ENCODE data around the gene NEMP2. TPM values are rescaled to one million over a fixed set of nuclear protein-coding genes. Genes with fewer than 3 reads are reported as not detected.

NEMP2 gene, protein sequence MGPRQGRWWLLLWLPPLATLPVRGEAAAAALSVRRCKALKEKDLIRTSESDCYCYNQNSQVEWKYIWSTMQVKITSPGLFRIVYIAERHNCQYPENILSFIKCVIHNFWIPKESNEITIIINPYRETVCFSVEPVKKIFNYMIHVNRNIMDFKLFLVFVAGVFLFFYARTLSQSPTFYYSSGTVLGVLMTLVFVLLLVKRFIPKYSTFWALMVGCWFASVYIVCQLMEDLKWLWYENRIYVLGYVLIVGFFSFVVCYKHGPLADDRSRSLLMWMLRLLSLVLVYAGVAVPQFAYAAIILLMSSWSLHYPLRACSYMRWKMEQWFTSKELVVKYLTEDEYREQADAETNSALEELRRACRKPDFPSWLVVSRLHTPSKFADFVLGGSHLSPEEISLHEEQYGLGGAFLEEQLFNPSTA
- total RNA-seq, result 3.5 and 4.4 TPM in 2 replicates

GRCh38 chr2:190534310-190535120 lies at the start of gene NEMP2:
NEMP2 (minus strand) TSS chr2:190534722; CDS start chr2:190534655, 67 bp downstream.

Other genes starting within 250 kb of the NEMP2 start
- gene HIBCH, start 214.9 kb downstream of the NEMP2 start, total RNA-seq, result 21.1 and 27.3 TPM in 2 replicates
- gene INPP1, start 191.1 kb downstream of the NEMP2 start, total RNA-seq, result 10.0 and 11.2 TPM in 2 replicates
- gene MFSD6, start 126.4 kb downstream of the NEMP2 start, total RNA-seq, result 5.5 and 7.7 TPM in 2 replicates
- 35.3 and 49.8 TPM in 2 replicates for gene NAB1, start 114.4 kb upstream of the NEMP2 start, total RNA-seq